ENCODE measurements around the gene MRGPRF. TPM values are rescaled to one million over a fixed set of nuclear protein-coding genes. Genes with fewer than 3 reads are reported as not detected.

MRGPRF gene
- total and polyA plus RNA-seq, 7 donors: 1.7 to 3.8 (median 2.7) TPM

DNA sequence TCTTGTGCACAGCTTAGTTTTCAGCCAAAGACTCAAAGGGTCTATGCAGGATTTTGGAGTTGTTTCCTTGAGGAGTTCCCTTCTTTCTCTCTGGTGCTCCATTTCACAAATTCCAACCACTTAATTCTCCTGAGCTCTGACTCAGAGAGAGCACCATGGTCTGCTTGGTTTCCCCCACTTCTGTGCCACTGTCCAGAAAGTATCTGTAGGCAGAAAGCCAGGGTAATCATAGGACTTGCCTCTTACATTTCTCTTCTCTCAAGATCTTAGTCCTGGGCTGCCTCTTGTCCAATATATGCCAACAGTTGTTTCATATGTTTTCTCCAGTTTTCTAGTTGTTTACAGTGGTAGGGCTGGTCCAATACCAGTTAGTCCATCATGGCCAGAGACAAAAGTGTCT lies 25.8 kb downstream of the MRGPRF start:
- no peak overlapping the region for H3K27ac ChIP-seq
- TF ChIP-seq, protein P1, sequence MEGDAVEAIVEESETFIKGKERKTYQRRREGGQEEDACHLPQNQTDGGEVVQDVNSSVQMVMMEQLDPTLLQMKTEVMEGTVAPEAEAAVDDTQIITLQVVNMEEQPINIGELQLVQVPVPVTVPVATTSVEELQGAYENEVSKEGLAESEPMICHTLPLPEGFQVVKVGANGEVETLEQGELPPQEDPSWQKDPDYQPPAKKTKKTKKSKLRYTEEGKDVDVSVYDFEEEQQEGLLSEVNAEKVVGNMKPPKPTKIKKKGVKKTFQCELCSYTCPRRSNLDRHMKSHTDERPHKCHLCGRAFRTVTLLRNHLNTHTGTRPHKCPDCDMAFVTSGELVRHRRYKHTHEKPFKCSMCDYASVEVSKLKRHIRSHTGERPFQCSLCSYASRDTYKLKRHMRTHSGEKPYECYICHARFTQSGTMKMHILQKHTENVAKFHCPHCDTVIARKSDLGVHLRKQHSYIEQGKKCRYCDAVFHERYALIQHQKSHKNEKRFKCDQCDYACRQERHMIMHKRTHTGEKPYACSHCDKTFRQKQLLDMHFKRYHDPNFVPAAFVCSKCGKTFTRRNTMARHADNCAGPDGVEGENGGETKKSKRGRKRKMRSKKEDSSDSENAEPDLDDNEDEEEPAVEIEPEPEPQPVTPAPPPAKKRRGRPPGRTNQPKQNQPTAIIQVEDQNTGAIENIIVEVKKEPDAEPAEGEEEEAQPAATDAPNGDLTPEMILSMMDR (IDR thresholded peaks at IDR 0.05): no peak
- no peak overlapping the region for H3K4me3 ChIP-seq
- DNase-seq (no peak), ATAC-seq (no peak)
- intact Hi-C loops (cut with DNase I): no loop called here
- peaks cover 0 to 4% (median 0%) of the 10 kb centered on the region in 3 donors for H3K27me3 ChIP-seq (ENCODE audit: insufficient read depth in 3 of 3, low read length in 2 of 3)
- no peaks in the 10 kb centered on the region for H3K4me1 ChIP-seq
- no peaks in the 10 kb centered on the region for H3K36me3 ChIP-seq (ENCODE audit: insufficient read depth in 1 of 2, low read depth in 1 of 2)
- H3K9me3 ChIP-seq: peaks cover 3% of the 10 kb centered on the region

DNA sequence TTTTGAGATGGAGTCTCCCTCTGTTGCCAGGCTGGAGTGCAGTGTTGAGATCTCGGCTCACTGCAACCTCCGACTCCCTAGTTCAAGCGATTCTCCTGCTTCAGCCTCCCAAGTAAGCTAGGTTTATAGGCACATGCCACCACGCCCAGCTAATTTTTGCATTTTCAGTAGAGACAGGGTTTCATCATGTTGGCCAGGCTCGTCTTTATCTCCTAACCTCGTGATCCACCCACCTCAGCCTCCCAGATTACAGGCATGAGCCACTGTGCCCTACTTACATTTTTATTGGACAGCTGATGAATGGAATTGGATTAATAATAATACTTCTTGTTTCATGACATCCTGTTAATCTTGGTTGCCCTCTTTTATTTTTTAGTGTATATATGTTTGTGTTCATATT lies 29.2 kb downstream of the MRGPRF start:
- TF ChIP-seq, protein P1 (IDR thresholded peaks at IDR 0.05): no peak
- Histone ChIP-seq H3K27me3 (ENCODE audit: insufficient read depth in 3 of 3, low read length in 2 of 3) (peaks cover 0 to 7% (median 2%) of the 10 kb centered on the region in 3 donors), H3K4me1 (no peaks in the 10 kb centered on the region), H3K9me3 (peaks cover 9% of the 10 kb centered on the region), H3K27ac (no peak overlapping the region), H3K4me3 (no peak overlapping the region), H3K36me3 (ENCODE audit: insufficient read depth in 1 of 2, low read depth in 1 of 2) (no peaks in the 10 kb centered on the region)
- intact Hi-C loops (cut with DNase I): no loop called here
- DNase-seq (no peak), ATAC-seq (no peak)
- 84 to 88% (median 86%) methylated on average over 6 of the region's 6 CpGs for WGBS, 3 donors

DNA sequence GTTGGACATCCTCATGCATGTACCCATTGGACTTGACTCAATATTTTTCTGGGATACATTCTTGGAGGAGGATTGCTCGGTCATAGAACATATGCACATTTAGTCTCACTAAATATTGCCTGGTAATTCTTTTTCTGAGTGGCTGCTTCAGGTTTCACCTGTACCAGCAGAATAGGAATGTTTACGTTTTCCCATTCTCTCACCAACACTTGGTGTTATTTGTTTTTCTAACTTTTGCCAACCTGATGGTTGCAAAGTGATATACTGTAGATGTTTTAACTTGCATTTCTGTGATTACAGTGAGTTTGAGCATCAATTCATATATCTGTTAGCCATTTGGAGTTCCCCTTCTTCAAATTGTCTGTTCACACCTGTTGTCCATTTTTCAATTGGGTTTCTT lies 30.9 kb downstream of the MRGPRF start:
- H3K4me3 ChIP-seq: no peak overlapping the region

DNA sequence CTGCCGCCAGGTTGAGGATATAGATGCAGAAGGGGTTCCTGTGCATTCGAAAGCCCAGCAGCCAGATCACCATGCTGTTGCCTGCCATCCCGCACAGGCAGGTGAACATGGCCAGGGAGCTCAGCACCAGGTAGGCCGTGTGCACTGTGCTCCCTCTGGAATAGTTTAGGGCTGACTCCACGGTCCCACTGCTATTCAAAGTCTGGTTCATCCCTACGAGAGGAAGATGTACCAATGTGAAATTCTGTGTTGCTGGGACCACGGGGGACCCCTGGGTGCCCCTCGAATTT lies 32.3 kb downstream of the MRGPRF start, which contains the start of gene MRGPRD:
MRGPRD (minus strand) TSS at position 211 of the 290 bp plus-strand sequence; CDS start at position 211, 0 bp downstream.
- intact Hi-C loops (cut with DNase I): no loop called here
- WGBS, 3 donors: 85 to 88% (median 87%) methylated on average over 8 of the region's 8 CpGs
- Histone ChIP-seq H3K27ac (no peak within 1 kb of the TSS), H3K4me1 (no peaks in the 10 kb centered on the region), H3K36me3 (ENCODE audit: insufficient read depth in 1 of 2, low read depth in 1 of 2) (no peaks in the 10 kb centered on the region), H3K9me3 (peaks cover 9% of the 10 kb centered on the region), H3K4me3 (no peak within 1 kb of the TSS), H3K27me3 (ENCODE audit: insufficient read depth in 3 of 3, low read length in 2 of 3) (peaks cover 0 to 14% (median 2%) of the 10 kb centered on the region in 3 donors)
- ATAC-seq (no peak), DNase-seq (no peak)
- TF ChIP-seq, protein P1 (IDR thresholded peaks at IDR 0.05): no peak

More for the DNA sequence above, 30.9 kb downstream of the MRGPRF start:
- Histone ChIP-seq H3K27ac (no peak overlapping the region), H3K4me1 (no peaks in the 10 kb centered on the region), H3K27me3 (ENCODE audit: insufficient read depth in 3 of 3, low read length in 2 of 3) (peaks cover 0 to 14% (median 2%) of the 10 kb centered on the region in 3 donors), H3K36me3 (ENCODE audit: insufficient read depth in 1 of 2, low read depth in 1 of 2) (no peaks in the 10 kb centered on the region), H3K9me3 (peaks cover 9% of the 10 kb centered on the region)
- ATAC-seq (no peak), DNase-seq (no peak)
- intact Hi-C loops (cut with DNase I): no loop called here
- TF ChIP-seq, protein P1 (IDR thresholded peaks at IDR 0.05): no peak
- WGBS, 3 donors: 95 to 98% (median 98%) methylated on average over 2 of the region's 2 CpGs

Data from psoas muscle (tissue), 8 donors.